ENCODE data around the gene DUSP7. TPM values are rescaled to one million over a fixed set of nuclear protein-coding genes. Genes with fewer than 3 reads are reported as not detected.

Gene DUSP7
- polyA plus RNA-seq, 1 of the 3 experiments (the other 2 are of a cell fraction) = 25.8 TPM

DNA sequence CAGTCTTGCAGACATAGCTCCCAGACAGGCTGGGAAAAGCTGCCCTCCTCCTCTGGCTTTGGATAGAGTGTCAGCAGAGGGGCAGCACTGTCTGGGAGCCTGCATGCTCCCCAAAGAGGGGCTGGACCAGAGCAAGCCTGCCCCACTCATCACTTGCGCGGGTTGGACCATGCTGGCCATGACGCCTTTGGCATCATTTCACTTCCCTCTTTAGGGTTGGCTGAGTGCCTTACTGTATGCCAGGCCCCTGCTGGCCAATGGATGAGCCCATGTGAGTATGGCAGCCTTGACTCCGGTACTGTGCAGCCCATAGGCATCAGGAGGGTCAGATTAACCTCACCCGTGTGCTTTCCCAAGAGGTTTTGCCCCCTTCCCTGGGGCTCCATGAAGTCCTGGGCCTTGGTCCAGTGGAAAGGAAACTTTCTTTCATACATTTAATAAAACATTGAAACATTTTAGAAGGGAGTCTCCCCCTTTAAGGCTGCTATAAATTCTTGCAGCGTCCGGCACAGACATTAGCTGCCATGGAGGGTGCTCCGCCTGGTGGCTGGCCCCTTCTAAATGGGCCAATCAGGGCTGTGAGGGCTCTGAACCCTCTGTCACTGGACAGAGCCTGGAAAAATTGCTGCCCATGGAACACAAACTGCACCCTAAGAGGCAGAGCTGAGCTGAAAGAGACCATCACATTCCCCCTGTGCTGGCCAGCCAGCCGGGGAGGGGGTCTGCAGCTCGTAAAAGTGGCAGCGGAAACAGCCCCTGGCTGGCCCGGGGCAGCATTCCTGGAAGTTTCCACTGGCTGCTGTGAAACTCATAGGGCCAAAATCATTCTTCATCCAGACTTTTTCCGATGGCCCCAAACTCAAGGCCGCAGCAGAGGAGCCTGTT is 20.8 kb upstream of the DUSP7 start:
- H3F3A ChIP-seq (replicated peaks; ENCODE audit: insufficient read depth) = no peaks in the 10 kb centered on the region
- ChIA-PET CTCF (interaction anchor here (0.8 to 2.0 kb wide), 6 partner anchors 8 to 73 kb away, joined by 3 to 8 read pairs (median 4); partner anchors contain the start of gene DUSP7), POLR2A (interaction anchor here (0.7 to 1.1 kb wide), 2 partner anchors 8 to 20 kb away, joined by 3 to 5 read pairs; no protein-coding TSS in a partner anchor)
- no peak overlapping the region for H3K9ac ChIP-seq
- H3K79me2 ChIP-seq (ENCODE audit: insufficient read depth) = no peaks in the 10 kb centered on the region
- H4K20me1 ChIP-seq (ENCODE audit: insufficient read depth) = no peaks in the 10 kb centered on the region
- H3K27me3 ChIP-seq (ENCODE audit: insufficient read depth) = no peaks in the 10 kb centered on the region
- 95% methylated on average over 10 of the region's 14 CpGs for WGBS (ENCODE audit: low lambda C conversion rate)
- no peaks in the 10 kb centered on the region for H3K9me2 ChIP-seq
- peak overlapping the region in 1 of 2 experiments; percentile 39; a peak in 1 of 4 replicates for H3K27ac ChIP-seq (ENCODE audit: low read depth in 2 of 2, low read length in 1 of 2)
- TF ChIP-seq GATA2 (CRISPR knock-in tag; IDR thresholded peaks at IDR 0.05) = no peak
- TF ChIP-seq FOXM1 (IDR thresholded peaks at IDR 0.05; ENCODE audit: low read depth) = no peak
- TF ChIP-seq USF1 (IDR thresholded peaks at IDR 0.05; ENCODE audit: borderline replicate concordance, low read depth) = no peak
- no peak for TF ChIP-seq FOXJ3 (CRISPR knock-in tag; IDR thresholded peaks at IDR 0.05)
- TF ChIP-seq NRF1 (IDR thresholded peaks at IDR 0.05; ENCODE audit: low read depth, low read length) = no peak
- no peak for TF ChIP-seq TEAD4 (IDR thresholded peaks at IDR 0.05; ENCODE audit: borderline replicate concordance, insufficient read depth)
- H3K4me1 ChIP-seq (ENCODE audit: control insufficient read depth in 1 of 2, insufficient read depth in 2 of 2, low read depth in 1 of 2, low read length in 1 of 2) = peaks cover 0 to 24% of the 10 kb centered on the region in 2 experiments; a peak in 1 of 4 replicates
- peaks cover 0 to 3% of the 10 kb centered on the region in 2 experiments for H3K36me3 ChIP-seq (replicated peaks in 1 of 2; ENCODE audit: control insufficient read depth in 1 of 2, insufficient read depth in 2 of 2, low read length in 1 of 2)
- no peak overlapping the region for H2AFZ ChIP-seq (ENCODE audit: low read depth)
- DNase-seq = no peak
- H3K4me3 ChIP-seq (ENCODE audit: low read depth in 2 of 2, low read length in 1 of 2) = no peak overlapping the region
- no peaks in the 10 kb centered on the region for H3K9me3 ChIP-seq
- no peak overlapping the region for H3K4me2 ChIP-seq

GRCh38 chr3:52073490-52073889 is 17.1 kb upstream of the DUSP7 start:
- Histone ChIP-seq H4K20me1 (ENCODE audit: insufficient read depth) (no peaks in the 10 kb centered on the region), H3K9ac (no peak overlapping the region), H3K4me3 (ENCODE audit: low read depth in 2 of 2, low read length in 1 of 2) (no peak overlapping the region), H3K4me2 (no peak overlapping the region), H3K9me3 (no peaks in the 10 kb centered on the region), H3F3A (replicated peaks; ENCODE audit: insufficient read depth) (no peaks in the 10 kb centered on the region), H3K27ac (ENCODE audit: low read depth in 2 of 2, low read length in 1 of 2) (no peak overlapping the region; a peak in 1 of 4 replicates), H3K36me3 (replicated peaks in 1 of 2; ENCODE audit: control insufficient read depth in 1 of 2, insufficient read depth in 2 of 2, low read length in 1 of 2) (peaks cover 0 to 3% of the 10 kb centered on the region in 2 experiments), H2AFZ (ENCODE audit: low read depth) (no peak overlapping the region), H3K4me1 (ENCODE audit: control insufficient read depth in 1 of 2, insufficient read depth in 2 of 2, low read depth in 1 of 2, low read length in 1 of 2) (peaks cover 0 to 53% of the 10 kb centered on the region in 2 experiments; a peak in 1 of 4 replicates), H3K27me3 (ENCODE audit: insufficient read depth) (no peaks in the 10 kb centered on the region), H3K9me2 (no peaks in the 10 kb centered on the region), H3K79me2 (ENCODE audit: insufficient read depth) (no peaks in the 10 kb centered on the region)
- CTCF ChIA-PET = interaction anchor here (0.6 to 1.7 kb wide), 3 partner anchors 18 to 86 kb away, joined by 3 to 7 read pairs (median 4); no protein-coding TSS in a partner anchor
- WGBS (ENCODE audit: low lambda C conversion rate) = 97% methylated on average over 7 of the region's 7 CpGs
- POLR2A ChIA-PET = no interaction called here
- DNase-seq = no peak
- TF ChIP-seq GATA2 (CRISPR knock-in tag; IDR thresholded peaks at IDR 0.05) (no peak), POLR2AphosphoS5 (IDR thresholded peaks at IDR 0.05; ENCODE audit: low read depth, low read length) (no peak), PBX3 (IDR thresholded peaks at IDR 0.05) (no peak), MEF2A (IDR thresholded peaks at IDR 0.05; ENCODE audit: borderline replicate concordance, low read depth) (no peak), USF1 (IDR thresholded peaks at IDR 0.05; ENCODE audit: borderline replicate concordance, low read depth) (no peak), MXI1 (IDR thresholded peaks at IDR 0.05; ENCODE audit: low read depth, low read length) (no peak), RFX5 (IDR thresholded peaks at IDR 0.05; ENCODE audit: low read length) (no peak), NFIC (IDR thresholded peaks at IDR 0.05; ENCODE audit: borderline replicate concordance) (no peak), FOXM1 (IDR thresholded peaks at IDR 0.05; ENCODE audit: low read depth) (no peak), RXRA (IDR thresholded peaks at IDR 0.05; ENCODE audit: borderline replicate concordance, low read depth) (no peak), EZH2phosphoT487 (IDR thresholded peaks at IDR 0.05; ENCODE audit: borderline replicate concordance, low read depth) (no peak)
- TF ChIP-seq, protein P1, sequence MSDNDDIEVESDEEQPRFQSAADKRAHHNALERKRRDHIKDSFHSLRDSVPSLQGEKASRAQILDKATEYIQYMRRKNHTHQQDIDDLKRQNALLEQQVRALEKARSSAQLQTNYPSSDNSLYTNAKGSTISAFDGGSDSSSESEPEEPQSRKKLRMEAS (IDR thresholded peaks at IDR 0.05; ENCODE audit: low read depth) = no peak
- TF ChIP-seq, protein P2, sequence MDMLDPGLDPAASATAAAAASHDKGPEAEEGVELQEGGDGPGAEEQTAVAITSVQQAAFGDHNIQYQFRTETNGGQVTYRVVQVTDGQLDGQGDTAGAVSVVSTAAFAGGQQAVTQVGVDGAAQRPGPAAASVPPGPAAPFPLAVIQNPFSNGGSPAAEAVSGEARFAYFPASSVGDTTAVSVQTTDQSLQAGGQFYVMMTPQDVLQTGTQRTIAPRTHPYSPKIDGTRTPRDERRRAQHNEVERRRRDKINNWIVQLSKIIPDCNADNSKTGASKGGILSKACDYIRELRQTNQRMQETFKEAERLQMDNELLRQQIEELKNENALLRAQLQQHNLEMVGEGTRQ (IDR thresholded peaks at IDR 0.05; ENCODE audit: borderline replicate concordance, low read depth, low read length) = no peak
- TF ChIP-seq, protein P3, sequence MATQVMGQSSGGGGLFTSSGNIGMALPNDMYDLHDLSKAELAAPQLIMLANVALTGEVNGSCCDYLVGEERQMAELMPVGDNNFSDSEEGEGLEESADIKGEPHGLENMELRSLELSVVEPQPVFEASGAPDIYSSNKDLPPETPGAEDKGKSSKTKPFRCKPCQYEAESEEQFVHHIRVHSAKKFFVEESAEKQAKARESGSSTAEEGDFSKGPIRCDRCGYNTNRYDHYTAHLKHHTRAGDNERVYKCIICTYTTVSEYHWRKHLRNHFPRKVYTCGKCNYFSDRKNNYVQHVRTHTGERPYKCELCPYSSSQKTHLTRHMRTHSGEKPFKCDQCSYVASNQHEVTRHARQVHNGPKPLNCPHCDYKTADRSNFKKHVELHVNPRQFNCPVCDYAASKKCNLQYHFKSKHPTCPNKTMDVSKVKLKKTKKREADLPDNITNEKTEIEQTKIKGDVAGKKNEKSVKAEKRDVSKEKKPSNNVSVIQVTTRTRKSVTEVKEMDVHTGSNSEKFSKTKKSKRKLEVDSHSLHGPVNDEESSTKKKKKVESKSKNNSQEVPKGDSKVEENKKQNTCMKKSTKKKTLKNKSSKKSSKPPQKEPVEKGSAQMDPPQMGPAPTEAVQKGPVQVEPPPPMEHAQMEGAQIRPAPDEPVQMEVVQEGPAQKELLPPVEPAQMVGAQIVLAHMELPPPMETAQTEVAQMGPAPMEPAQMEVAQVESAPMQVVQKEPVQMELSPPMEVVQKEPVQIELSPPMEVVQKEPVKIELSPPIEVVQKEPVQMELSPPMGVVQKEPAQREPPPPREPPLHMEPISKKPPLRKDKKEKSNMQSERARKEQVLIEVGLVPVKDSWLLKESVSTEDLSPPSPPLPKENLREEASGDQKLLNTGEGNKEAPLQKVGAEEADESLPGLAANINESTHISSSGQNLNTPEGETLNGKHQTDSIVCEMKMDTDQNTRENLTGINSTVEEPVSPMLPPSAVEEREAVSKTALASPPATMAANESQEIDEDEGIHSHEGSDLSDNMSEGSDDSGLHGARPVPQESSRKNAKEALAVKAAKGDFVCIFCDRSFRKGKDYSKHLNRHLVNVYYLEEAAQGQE (IDR thresholded peaks at IDR 0.05; ENCODE audit: low read depth, low read length) = no peak
